ENCODE data around the gene CERS6. TPM values are rescaled to one million over a fixed set of nuclear protein-coding genes. Genes with fewer than 3 reads are reported as not detected.
"Not testable (repeated sequence)": the region's sequence is repeated elsewhere in the genome, so short reads cannot be mapped to it uniquely, and the experiment has no call there.

Gene CERS6, protein sequence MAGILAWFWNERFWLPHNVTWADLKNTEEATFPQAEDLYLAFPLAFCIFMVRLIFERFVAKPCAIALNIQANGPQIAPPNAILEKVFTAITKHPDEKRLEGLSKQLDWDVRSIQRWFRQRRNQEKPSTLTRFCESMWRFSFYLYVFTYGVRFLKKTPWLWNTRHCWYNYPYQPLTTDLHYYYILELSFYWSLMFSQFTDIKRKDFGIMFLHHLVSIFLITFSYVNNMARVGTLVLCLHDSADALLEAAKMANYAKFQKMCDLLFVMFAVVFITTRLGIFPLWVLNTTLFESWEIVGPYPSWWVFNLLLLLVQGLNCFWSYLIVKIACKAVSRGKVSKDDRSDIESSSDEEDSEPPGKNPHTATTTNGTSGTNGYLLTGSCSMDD
- polyA plus RNA-seq (2012; ENCODE audit: insufficient read depth, insufficient read length), result 25.0 TPM

- H3K4me3 ChIP-seq (ENCODE audit: low read length), result peak within 1 kb of the TSS; percentile 84
- DNase-seq (ENCODE audit: low read depth, low spot score), result peak; percentile 73
Observed at GRCh38 chr2:168455645-168456520, at the start of gene CERS6. TSS of gene CERS6 (plus strand) at chr2:168456272. CDS start at chr2:168456449, 177 bp downstream.

DNA sequence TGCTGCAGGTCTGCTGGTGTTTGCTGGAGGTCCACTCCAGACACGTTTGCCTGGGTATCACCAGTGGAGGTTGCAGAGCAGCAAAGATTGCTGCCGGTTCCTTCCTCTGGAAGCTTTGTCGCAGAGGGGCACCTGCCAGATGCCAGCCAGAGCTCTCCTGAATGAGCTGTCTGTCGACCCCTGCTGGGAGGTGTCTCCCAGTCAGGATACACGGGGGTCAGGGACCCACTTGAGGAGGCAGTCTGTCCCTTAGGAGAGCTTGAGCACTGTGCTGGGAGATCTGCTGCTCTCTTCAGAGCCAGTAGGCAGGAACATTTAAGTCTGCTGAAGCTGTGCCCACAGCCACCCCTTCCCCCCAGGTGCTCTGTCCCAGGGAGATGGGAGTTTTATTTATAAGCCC, 43.8 kb upstream of the CERS6 start:
- not testable (repeated sequence) for DNase-seq (ENCODE audit: low read depth, low spot score)

DNA sequence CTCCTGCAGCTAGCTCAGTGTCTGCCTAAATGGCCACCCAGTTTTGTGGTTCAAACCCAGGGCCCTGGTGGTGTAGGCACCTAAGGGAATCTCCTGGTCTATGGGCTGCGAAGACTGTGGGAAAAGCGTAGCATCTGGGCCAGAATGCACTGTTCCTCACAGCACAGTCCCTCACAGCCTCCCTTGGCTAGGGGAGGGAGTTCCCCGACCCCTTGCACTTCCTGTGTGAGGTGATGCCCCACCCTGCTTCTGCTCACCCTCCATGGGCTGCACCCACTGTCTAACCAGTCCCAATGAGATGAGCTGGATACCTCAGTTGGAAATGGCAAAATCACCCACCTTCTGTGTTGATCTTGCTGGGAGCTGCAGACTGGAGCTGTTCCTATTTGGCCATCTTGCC, 43.0 kb upstream of the CERS6 start:
- not testable (repeated sequence) for H3K4me3 ChIP-seq (ENCODE audit: low read length); DNase-seq (ENCODE audit: low read depth, low spot score)

More for the DNA sequence above, 43.8 kb upstream of the CERS6 start:
- not testable (repeated sequence) for H3K4me3 ChIP-seq (ENCODE audit: low read length)

GRCh38 chr2:168416555-168416954, 39.5 kb upstream of the CERS6 start:
- no peak for DNase-seq (ENCODE audit: low read depth, low spot score)
- no peak overlapping the region for H3K4me3 ChIP-seq (ENCODE audit: low read length)

DNA sequence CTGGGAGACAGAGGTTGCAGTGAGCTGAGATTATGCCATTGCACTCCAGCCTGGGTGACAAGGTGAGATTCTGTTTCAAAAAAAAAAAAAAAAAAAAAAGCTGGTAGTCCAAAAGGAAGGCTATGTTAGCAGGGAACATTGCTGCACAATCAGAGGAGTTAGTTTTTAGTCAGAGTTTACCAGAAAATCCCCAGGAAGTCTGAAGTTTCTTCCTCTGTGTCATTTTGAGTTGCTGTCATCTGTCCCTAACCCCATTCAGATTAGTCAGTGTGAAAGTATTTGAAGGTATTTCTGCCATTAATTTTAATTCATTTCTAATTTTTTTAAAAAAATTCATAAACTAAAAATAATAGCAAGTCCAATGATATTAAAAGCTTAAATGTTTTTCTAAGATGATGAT, 33.5 kb upstream of the CERS6 start:
- no peak for DNase-seq (ENCODE audit: low read depth, low spot score)
- no peak overlapping the region for H3K4me3 ChIP-seq (ENCODE audit: low read length)

DNA sequence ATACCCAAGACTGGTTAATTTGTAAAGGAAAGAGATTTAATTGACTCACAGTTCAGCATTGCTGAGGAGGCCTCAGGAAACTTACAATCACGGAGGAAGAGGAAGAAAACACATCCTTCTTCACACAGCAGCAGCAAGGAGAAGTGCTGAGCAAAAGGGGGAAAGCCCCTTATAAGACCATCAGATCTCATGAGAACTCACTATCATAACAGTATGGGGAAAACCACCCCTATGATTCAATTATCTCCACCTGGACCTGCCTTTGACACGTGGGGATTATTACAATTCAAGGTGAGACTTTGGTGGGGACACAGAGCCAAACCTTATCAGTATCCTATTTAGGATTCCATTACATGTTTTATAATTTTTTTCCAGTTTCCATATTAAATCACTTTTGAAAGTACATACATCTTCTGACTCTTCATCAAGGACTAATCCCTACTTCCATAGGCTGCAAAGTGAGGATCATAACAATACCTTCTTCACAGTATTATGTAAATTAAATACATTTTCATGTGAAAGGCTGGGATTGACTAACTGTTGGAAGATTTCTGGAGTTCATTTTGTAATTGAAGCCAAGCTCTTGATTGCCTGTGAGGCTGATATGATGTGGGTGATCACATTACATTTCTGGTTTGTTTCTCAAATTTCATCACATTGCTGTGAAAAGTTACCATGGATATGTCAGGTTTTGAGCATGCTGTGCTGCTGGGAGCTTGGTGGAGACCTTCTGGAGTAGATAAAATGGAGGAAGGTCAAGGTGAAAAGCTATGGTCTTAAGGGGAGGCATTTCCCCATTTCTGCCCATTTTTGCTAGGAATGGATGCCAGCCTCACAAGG, 31.7 kb upstream of the CERS6 start:
- DNase-seq (ENCODE audit: low read depth, low spot score), result no peak
- no peak overlapping the region for H3K4me3 ChIP-seq (ENCODE audit: low read length)

DNA sequence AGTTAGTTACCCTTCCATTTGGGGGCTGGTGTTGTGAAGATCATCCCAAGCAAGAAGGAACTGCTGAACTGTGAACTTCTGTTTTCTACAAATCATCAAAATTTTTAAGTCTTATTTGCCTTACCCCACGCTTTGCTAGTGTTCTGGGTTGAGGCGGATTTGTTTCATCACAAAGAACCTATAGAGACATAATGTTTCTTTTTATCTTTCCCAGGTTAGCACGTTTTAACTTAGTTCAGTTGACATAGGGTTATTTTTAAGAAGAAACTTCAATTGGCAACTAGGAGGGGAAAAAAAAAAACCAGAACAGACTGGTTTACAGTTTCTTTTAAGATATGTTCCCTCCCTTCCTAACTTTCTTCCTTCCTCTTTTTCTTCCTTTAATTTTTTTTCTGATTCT, 31.1 kb upstream of the CERS6 start:
- DNase-seq (ENCODE audit: low read depth, low spot score), result no peak
- H3K4me3 ChIP-seq (ENCODE audit: low read length), result no peak overlapping the region

DNA sequence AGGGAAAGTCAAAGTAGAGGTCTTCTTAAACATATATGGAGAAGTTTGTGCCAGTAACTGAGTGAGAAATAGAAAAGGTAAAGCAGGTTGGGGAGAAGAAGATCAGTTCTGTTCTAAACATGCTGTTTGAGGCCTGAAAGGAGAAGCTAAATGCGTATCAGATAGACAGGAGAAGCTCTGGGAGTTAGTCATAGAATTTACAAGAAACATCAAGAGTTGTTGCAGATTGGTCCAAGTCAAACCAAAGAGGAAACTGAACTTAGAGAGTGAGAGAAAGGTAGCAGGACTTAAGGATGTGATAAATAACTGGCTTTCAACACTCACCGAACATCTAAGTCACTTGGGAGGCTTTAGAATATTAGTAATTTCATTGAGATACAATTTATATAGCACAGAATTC, 29.2 kb upstream of the CERS6 start:
- no peak for DNase-seq (ENCODE audit: low read depth, low spot score)
- no peak overlapping the region for H3K4me3 ChIP-seq (ENCODE audit: low read length)

- no peak for DNase-seq (ENCODE audit: low read depth, low spot score)
- no peak overlapping the region for H3K4me3 ChIP-seq (ENCODE audit: low read length)
Observed at GRCh38 chr2:168427451-168427850, 28.6 kb upstream of the CERS6 start.

GRCh38 chr2:168428431-168428830, 27.6 kb upstream of the CERS6 start:
- H3K4me3 ChIP-seq (ENCODE audit: low read length), result no peak overlapping the region
- DNase-seq (ENCODE audit: low read depth, low spot score), result no peak

GRCh38 chr2:168429988-168430387, 26.1 kb upstream of the CERS6 start:
- no peak overlapping the region for H3K4me3 ChIP-seq (ENCODE audit: low read length)
- DNase-seq (ENCODE audit: low read depth, low spot score), result no peak

DNA sequence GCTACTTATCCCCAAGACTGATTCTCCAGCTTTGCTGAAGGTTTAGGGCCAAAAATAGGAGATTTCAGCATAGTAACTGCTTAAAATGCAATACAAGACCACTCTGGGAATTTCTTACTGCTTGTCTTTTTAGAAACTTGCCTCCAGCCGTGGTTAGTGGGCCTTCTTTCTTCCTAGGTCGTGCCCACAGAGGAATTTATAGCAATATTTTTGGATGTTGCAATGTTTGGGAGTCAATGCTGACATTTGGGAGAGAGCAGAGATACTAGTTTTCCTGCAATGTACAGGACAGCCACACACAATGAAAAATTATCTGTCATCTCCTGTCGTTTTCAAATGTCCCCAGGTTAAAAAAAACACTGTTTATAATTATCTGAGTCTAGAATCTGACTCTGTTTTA, 25.6 kb upstream of the CERS6 start:
- H3K4me3 ChIP-seq (ENCODE audit: low read length), result no peak overlapping the region
- DNase-seq (ENCODE audit: low read depth, low spot score), result no peak

DNA sequence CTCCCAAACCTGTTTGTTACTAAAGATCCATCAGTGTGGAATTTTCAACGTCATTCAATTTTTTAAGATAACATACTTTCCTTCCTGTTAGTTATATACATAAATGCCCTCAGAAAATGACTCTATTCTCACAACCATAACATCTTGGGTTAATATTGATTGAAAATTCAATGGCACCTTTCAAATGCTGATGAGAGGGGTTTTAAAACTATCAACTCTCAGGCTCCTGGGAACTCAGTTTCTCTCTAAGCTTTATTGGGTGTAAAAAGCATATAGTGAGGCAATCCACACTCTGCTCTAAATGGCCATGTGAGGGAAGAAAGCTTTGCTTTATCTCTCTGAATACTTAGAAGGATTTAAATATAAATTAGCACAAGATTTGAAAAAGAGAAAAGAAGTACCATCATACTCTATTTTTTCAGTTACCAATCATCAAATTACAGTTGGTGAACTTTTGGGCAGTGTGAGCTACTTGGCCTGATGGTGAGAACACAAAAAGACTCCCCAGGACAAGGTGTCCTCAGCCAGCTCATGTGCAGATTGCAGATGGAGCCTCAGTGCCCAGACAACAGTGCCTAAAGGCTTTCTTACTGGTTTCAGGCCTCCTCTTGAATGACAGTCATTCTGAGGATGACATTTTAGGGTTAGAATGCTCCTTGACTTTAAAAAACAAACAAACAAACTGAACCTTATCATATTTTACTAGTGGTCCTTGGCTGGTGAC, 24.6 kb upstream of the CERS6 start:
- DNase-seq (ENCODE audit: low read depth, low spot score), result no peak
- no peak overlapping the region for H3K4me3 ChIP-seq (ENCODE audit: low read length)

DNA sequence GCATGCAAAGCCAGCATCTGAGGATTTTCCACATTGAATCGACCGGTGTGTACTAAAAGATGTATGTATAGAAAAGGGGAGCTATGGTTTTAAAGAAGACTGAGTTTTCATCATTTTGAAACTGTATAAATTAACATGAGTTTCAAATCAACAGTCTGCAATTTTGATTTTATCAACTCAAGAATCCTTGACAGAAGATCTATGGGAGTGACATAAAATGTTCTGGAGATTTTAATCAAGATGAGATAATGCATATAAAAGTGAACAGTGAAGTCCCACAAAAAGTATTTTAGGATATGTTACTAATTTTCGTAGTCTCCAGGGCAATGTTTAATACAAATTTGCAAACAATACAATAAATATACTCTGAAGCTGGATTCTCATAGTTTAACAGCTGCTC, 24.0 kb upstream of the CERS6 start:
- no peak for DNase-seq (ENCODE audit: low read depth, low spot score)
- H3K4me3 ChIP-seq (ENCODE audit: low read length), result no peak overlapping the region

- H3K4me3 ChIP-seq (ENCODE audit: low read length), result no peak overlapping the region
- DNase-seq (ENCODE audit: low read depth, low spot score), result peak; percentile 85
Observed at GRCh38 chr2:168432565-168433186, 23.4 kb upstream of the CERS6 start.

DNA sequence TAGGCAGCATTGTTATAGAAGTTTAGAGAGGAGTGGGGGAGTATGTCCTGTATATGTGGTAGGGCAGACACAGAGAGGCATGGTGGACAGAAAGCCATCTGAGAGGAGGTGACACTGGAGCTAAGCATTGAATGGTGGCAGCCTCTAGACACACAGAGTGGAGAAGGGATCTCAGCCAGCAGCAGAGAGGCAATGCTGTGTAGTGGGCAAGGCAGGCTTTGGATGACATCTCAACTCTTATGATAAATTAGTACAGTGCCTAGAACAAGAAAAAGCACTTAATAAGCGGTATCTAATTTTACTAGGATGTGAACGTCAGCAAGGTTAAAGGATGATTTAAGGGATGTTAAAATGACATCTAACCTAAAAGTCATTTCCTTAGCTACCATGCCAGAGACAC, 22.5 kb upstream of the CERS6 start:
- no peak for DNase-seq (ENCODE audit: low read depth, low spot score)
- H3K4me3 ChIP-seq (ENCODE audit: low read length), result no peak overlapping the region

DNA sequence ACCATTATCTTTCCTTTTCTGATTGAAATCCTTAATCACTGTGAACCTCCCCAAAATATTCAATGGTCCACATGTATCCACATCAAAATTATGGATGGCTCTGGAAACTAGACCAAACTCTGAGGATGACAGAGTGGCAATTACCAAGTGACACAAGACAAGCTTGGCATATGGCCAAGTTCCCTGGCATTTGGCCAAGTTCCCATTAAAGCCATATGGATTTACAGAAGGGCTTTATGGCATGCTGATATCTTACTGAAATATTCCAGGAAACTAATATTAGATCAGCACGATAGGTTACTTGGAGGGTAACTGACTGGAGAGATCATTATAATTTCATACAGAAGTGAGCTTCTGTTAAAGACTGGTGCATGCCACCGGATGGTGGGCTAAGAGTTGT, 21.9 kb upstream of the CERS6 start:
- DNase-seq (ENCODE audit: low read depth, low spot score), result no peak
- H3K4me3 ChIP-seq (ENCODE audit: low read length), result no peak overlapping the region

DNA sequence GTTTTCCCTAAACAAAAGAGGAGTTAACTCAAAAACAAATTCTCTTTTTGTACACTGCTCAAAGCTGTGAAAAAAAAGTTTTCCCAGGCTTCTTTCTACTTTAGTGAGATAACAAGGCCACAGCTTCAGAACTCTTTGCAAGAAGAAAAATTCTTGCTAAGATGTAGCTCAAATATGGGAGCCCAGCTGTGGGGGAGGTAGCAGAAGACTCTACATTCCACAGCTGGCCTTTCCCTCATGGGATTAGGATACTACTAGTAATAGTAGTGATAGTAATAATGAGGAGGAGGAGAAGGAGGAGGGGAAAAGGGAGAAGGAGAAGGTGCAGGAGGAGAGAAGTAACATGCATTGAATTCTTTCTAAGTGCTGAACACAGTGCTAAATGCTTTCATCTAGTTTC, 19.2 kb upstream of the CERS6 start:
- H3K4me3 ChIP-seq (ENCODE audit: low read length), result no peak overlapping the region
- DNase-seq (ENCODE audit: low read depth, low spot score), result no peak
